H9 (cell line): ENCODE measurements around the gene MOV10. TPM values are rescaled to one million over a fixed set of nuclear protein-coding genes. Genes with fewer than 3 reads are reported as not detected.

ENCODE experiments used
- DNase-seq: peaks from one replicate; pipeline ENCODE4 v3.0.0-alpha.2; 2017
- H2AFZ ChIP-seq: one replicate; pipeline ENCODE4 v1.6.1; 2013; ENCODE audit warnings: mild to moderate bottlenecking, low read length, control low read depth, moderate library complexity
- H2AK5ac ChIP-seq: 2 replicates; pipeline ENCODE4 v1.6.1; 2013; ENCODE audit warnings: low read length, control low read depth, mixed read lengths; ENCODE audit not compliant: insufficient read length
- H2BK120ac ChIP-seq: one replicate; pipeline ENCODE4 v1.6.1; 2013; ENCODE audit warnings: low read depth, mild to moderate bottlenecking, low read length, control low read depth, inconsistent platforms; ENCODE audit not compliant: poor library complexity, severe bottlenecking
- H2BK12ac ChIP-seq: 2 replicates; pipeline ENCODE4 v1.6.1; 2013; ENCODE audit warnings: low read length, control low read depth, mixed read lengths, low read depth; ENCODE audit not compliant: insufficient read length
- H2BK15ac ChIP-seq: 2 replicates; pipeline ENCODE4 v1.6.1; 2013; ENCODE audit warnings: low read depth, low read length, control low read depth
- H2BK20ac ChIP-seq: one replicate; pipeline ENCODE4 v1.6.1; 2013; ENCODE audit warnings: low read depth, mild to moderate bottlenecking, low read length, control low read depth, inconsistent platforms; ENCODE audit not compliant: poor library complexity, severe bottlenecking
- H2BK5ac ChIP-seq: 2 replicates; pipeline ENCODE4 v1.6.1; 2013; ENCODE audit warnings: low read length, control low read depth, mixed read lengths; ENCODE audit not compliant: insufficient read length
- H3K14ac ChIP-seq: 2 replicates; pipeline ENCODE4 v1.6.1; 2013; ENCODE audit warnings: low read length, control low read depth; ENCODE audit not compliant: insufficient read depth
- H3K18ac ChIP-seq: 2 replicates; pipeline ENCODE4 v1.6.1; 2013; ENCODE audit warnings: low read depth, mild to moderate bottlenecking, mixed read lengths, low read length, control low read depth; ENCODE audit not compliant: insufficient read length
- H3K23ac ChIP-seq: 2 replicates; pipeline ENCODE4 v1.6.1; 2013; ENCODE audit warnings: low read length, control low read depth, mixed read lengths, low read depth; ENCODE audit not compliant: insufficient read length
- H3K23me2 ChIP-seq: 2 replicates; pipeline ENCODE4 v1.6.1; 2013; ENCODE audit warnings: low read depth, mild to moderate bottlenecking, mixed read lengths, low read length, control low read depth; ENCODE audit not compliant: insufficient read length, poor library complexity, severe bottlenecking
- H3K27ac ChIP-seq: 2 replicates; pipeline ENCODE4 v1.5.1; 2013; ENCODE audit warnings: low read length, control low read depth, mixed read lengths, low read depth; ENCODE audit not compliant: insufficient read length
- H3K27me3 ChIP-seq: 2 replicates; pipeline ENCODE4 v1.6.1; 2013; ENCODE audit warnings: low read length, control low read depth, inconsistent platforms; ENCODE audit not compliant: insufficient read depth
- H3K4ac ChIP-seq: 2 replicates; pipeline ENCODE4 v1.6.1; 2013; ENCODE audit warnings: low read depth, mild to moderate bottlenecking, control low read depth, inconsistent platforms, low read length, moderate library complexity
- H3K4me1 ChIP-seq: 2 replicates; pipeline ENCODE4 v1.6.1; 2013; ENCODE audit warnings: low read length, control low read depth, inconsistent platforms; ENCODE audit not compliant: insufficient read depth
- H3K4me2 ChIP-seq: 2 replicates; pipeline ENCODE4 v1.6.1; 2013; ENCODE audit warnings: low read length, control low read depth, mixed read lengths; ENCODE audit not compliant: insufficient read length, insufficient read depth
- H3K56ac ChIP-seq: 2 replicates; pipeline ENCODE4 v1.6.1; 2013; ENCODE audit warnings: low read depth, mild to moderate bottlenecking, mixed read lengths, low read length, control low read depth; ENCODE audit not compliant: insufficient read length
- H3K79me1 ChIP-seq: 2 replicates; pipeline ENCODE4 v1.6.1; 2013; ENCODE audit warnings: low read depth, mild to moderate bottlenecking, moderate library complexity, low read length, control low read depth, inconsistent platforms; ENCODE audit not compliant: insufficient read depth, poor library complexity, severe bottlenecking
- H3K79me2 ChIP-seq: 2 replicates; pipeline ENCODE4 v1.6.1; 2013; ENCODE audit warnings: low read length, control low read depth, inconsistent platforms; ENCODE audit not compliant: insufficient read depth
- H3K9ac ChIP-seq: 2 replicates; pipeline ENCODE4 v1.6.1; 2013; ENCODE audit warnings: low read length, control low read depth, mixed read lengths; ENCODE audit not compliant: insufficient read length; ENCODE audit errors: extremely low read depth
- H3K9me3 ChIP-seq: one replicate; pipeline ENCODE4 v1.6.1; 2013; ENCODE audit warnings: low read depth, low read length, inconsistent platforms; ENCODE audit not compliant: control insufficient read depth
- H3T11ph ChIP-seq: one replicate; pipeline ENCODE4 v1.6.1; 2013; ENCODE audit warnings: mild to moderate bottlenecking, low read length, control low read depth, inconsistent platforms
- H4K20me1 ChIP-seq: one replicate; pipeline ENCODE4 v1.6.1; 2013; ENCODE audit not compliant: control insufficient read depth, insufficient read length, insufficient read depth
- H4K5ac ChIP-seq: 2 replicates; pipeline ENCODE4 v1.6.1; 2013; ENCODE audit warnings: low read depth, mild to moderate bottlenecking, mixed read lengths, low read length, control low read depth; ENCODE audit not compliant: insufficient read length
- H4K8ac ChIP-seq: replicated peaks from 2 replicates; pipeline ENCODE4 v1.6.1; 2013; ENCODE audit warnings: low read length, control low read depth, mixed read lengths, low read depth; ENCODE audit not compliant: insufficient read length
- H4K91ac ChIP-seq: 2 replicates; pipeline ENCODE4 v1.6.1; 2013; ENCODE audit warnings: low read depth, mild to moderate bottlenecking, moderate library complexity, mixed read lengths, low read length, control low read depth; ENCODE audit not compliant: insufficient read length
- H3K27ac Mint-ChIP-seq, 3 experiments: 2 replicates in 2 of 3; 3 replicates in 1 of 3; pipeline ENCODE4 v1.8.0; 2020 to 2021; ENCODE audit warnings: mixed read lengths in 3 of 3, mild to moderate bottlenecking in 1 of 3, moderate library complexity in 1 of 3
- H3K27me3 Mint-ChIP-seq: 2 replicates; pipeline ENCODE4 v1.8.0; 2021; ENCODE audit warnings: low read depth, mild to moderate bottlenecking, moderate library complexity, mixed read lengths
- H3K36me3 Mint-ChIP-seq, 3 experiments: 2 replicates in 2 of 3; 3 replicates in 1 of 3; pipeline ENCODE4 v1.8.0; 2020 to 2021; ENCODE audit warnings: low read depth in 3 of 3, mixed read lengths in 3 of 3; ENCODE audit not compliant: insufficient read depth in 1 of 3
- H3K4me1 Mint-ChIP-seq, 2 experiments: 2 replicates each; pipeline ENCODE4 v1.8.0; 2020; ENCODE audit warnings: mixed read lengths in 2 of 2
- H3K4me3 Mint-ChIP-seq, 2 experiments: 2 replicates in 1 of 2; 3 replicates in 1 of 2; pipeline ENCODE4 v1.8.0; 2020 to 2021; ENCODE audit warnings: mild to moderate bottlenecking in 2 of 2, mixed read lengths in 2 of 2, moderate library complexity in 1 of 2
- H3K9me3 Mint-ChIP-seq, 2 experiments: 2 replicates in 1 of 2; 3 replicates in 1 of 2; pipeline ENCODE4 v1.8.0; 2020; ENCODE audit warnings: mild to moderate bottlenecking in 2 of 2, mixed read lengths in 2 of 2, moderate library complexity in 1 of 2
- WGBS: extraction: QIAGEN DNeasy Blood & Tissue Kit; methylation state at CpG from one replicate; pipeline ENCODE4 v1.1.7; 2013; ENCODE audit warnings: missing lambda C conversion rate, low lambda C conversion rate, mixed read lengths; ENCODE audit not compliant: insufficient read length; ENCODE audit errors: extremely low coverage; 5-methylcytosine and 5-hydroxymethylcytosine counted together
- total RNA-seq: library from RNA; stranded (reverse); gene quantifications from 2 replicates; pipeline ENCODE4 v1.2.1, GENCODE V29; 2021
- TF ChIP-seq, protein P1 (sequence below): fragments of 200-600 bp; sonication (generic); conservative IDR thresholded peaks from 3 replicates; pipeline ENCODE4 v1.8.0; 2021; ENCODE audit warnings: antibody characterized with exemption, mild to moderate bottlenecking

Gene MOV10
- total RNA-seq, 1 experiment from 2014 or later, result 77.8 TPM

DNA sequence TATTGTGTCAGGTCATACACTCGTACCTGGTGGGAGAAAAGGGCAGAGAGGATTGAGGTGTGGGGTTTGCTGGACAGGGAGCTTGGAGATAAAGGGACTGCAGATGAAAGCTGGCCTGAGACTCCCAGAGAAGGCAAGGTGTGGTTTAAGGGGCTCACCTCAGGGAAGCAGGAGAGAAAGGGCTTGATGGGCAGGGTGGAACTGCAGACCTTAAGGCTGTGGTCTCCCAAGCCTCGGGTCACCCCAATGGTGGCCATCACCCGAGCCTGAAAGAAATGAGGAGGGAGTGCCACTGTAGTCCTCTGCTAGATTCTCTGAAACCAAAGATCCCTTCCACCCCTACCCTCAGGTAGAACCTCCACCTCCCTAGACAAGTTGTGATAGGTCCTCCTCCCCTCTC, 36.1 kb downstream of the MOV10 start:
- H4K8ac ChIP-seq, result no peak overlapping the region
- H2BK20ac ChIP-seq, result no peak overlapping the region
- Mint-ChIP-seq H3K27me3 (peaks cover 53% of the 10 kb centered on the region), H3K36me3 (peaks cover 13 to 24% (median 17%) of the 10 kb centered on the region in 3 experiments), H3K4me1 (peaks cover 46 to 53% of the 10 kb centered on the region in 2 experiments), H3K27ac (no peak overlapping the region; a peak in 1 of 7 replicates), H3K9me3 (no peaks in the 10 kb centered on the region; a peak in 1 of 5 replicates), H3K4me3 (no peak overlapping the region)
- H2BK5ac ChIP-seq, result no peak overlapping the region
- H3K18ac ChIP-seq, result no peak overlapping the region
- H3T11ph ChIP-seq, result no peak overlapping the region
- no peak overlapping the region for H3K9ac ChIP-seq
- no peak overlapping the region for H4K91ac ChIP-seq
- no peaks in the 10 kb centered on the region; the same call in 1 of the 2 replicates for H3K27me3 ChIP-seq
- no peak overlapping the region for H3K4ac ChIP-seq
- DNase-seq, result no peak
- H3K23me2 ChIP-seq, result peaks cover 22% of the 10 kb centered on the region
- H2AFZ ChIP-seq, result no peak overlapping the region
- H4K20me1 ChIP-seq, result no peaks in the 10 kb centered on the region
- no peak overlapping the region for H2BK120ac ChIP-seq
- no peak overlapping the region for H2BK15ac ChIP-seq
- H3K56ac ChIP-seq, result no peak overlapping the region
- H3K4me1 ChIP-seq, result peaks cover 12% of the 10 kb centered on the region
- no peak overlapping the region for H4K5ac ChIP-seq
- H3K23ac ChIP-seq, result no peak overlapping the region
- H3K9me3 ChIP-seq, result no peaks in the 10 kb centered on the region
- H3K79me2 ChIP-seq, result no peaks in the 10 kb centered on the region; the same call in 1 of the 2 replicates
- TF ChIP-seq, protein P1, sequence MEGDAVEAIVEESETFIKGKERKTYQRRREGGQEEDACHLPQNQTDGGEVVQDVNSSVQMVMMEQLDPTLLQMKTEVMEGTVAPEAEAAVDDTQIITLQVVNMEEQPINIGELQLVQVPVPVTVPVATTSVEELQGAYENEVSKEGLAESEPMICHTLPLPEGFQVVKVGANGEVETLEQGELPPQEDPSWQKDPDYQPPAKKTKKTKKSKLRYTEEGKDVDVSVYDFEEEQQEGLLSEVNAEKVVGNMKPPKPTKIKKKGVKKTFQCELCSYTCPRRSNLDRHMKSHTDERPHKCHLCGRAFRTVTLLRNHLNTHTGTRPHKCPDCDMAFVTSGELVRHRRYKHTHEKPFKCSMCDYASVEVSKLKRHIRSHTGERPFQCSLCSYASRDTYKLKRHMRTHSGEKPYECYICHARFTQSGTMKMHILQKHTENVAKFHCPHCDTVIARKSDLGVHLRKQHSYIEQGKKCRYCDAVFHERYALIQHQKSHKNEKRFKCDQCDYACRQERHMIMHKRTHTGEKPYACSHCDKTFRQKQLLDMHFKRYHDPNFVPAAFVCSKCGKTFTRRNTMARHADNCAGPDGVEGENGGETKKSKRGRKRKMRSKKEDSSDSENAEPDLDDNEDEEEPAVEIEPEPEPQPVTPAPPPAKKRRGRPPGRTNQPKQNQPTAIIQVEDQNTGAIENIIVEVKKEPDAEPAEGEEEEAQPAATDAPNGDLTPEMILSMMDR, result no peak
- H3K79me1 ChIP-seq, result no peaks in the 10 kb centered on the region
- H2BK12ac ChIP-seq, result no peak overlapping the region
- H2AK5ac ChIP-seq, result no peak overlapping the region
- no peak overlapping the region for H3K4me2 ChIP-seq
- no peak overlapping the region for H3K14ac ChIP-seq
- no CpG with 5 or more reads among the region's 3 CpGs for WGBS
- no peak overlapping the region for H3K27ac ChIP-seq
